KG1 (cell line): ENCODE measurements around the gene SAPCD1.
"Not testable (repeated sequence)": the region's sequence is repeated elsewhere in the genome, so short reads cannot be mapped to it uniquely, and the experiment has no call there.

Source experiments
- DNase-seq: peaks from one replicate; lab custom pipeline; 2025; lab: John Stamatoyannopoulos, UW

The SAPCD1 gene

GRCh38 chr6:31778193-31778592, 15.7 kb downstream of the SAPCD1 start:
- DNase-seq = no peak

GRCh38 chr6:31778999-31779885, 16.8 kb downstream of the SAPCD1 start:
- DNase-seq = no peak

DNA sequence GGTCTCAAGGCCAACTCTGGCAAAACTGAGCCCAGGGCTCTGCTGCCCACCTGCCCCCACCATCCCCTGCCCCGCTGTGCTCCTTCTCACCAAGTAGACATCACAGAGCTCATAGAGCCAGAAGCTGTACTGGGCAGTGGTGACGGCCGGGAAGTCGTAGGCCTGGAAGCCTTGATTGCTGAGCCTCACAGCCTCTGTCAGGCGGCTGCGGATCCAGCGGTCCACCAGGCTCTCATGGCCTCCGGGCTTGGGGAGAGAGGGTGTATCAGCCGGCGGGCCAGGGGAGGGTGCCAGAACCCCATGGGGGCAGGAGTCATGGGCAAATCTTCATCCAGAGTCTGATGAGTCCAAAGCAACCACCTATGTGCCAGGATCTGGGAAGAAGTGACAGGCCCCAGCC, 17.5 kb downstream of the SAPCD1 start:
- DNase-seq = no peak

GRCh38 chr6:31780507-31781243, 18.2 kb downstream of the SAPCD1 start:
- DNase-seq = no peak

- DNase-seq = no peak
Observed at GRCh38 chr6:31781244-31782125, 19.0 kb downstream of the SAPCD1 start.

DNA sequence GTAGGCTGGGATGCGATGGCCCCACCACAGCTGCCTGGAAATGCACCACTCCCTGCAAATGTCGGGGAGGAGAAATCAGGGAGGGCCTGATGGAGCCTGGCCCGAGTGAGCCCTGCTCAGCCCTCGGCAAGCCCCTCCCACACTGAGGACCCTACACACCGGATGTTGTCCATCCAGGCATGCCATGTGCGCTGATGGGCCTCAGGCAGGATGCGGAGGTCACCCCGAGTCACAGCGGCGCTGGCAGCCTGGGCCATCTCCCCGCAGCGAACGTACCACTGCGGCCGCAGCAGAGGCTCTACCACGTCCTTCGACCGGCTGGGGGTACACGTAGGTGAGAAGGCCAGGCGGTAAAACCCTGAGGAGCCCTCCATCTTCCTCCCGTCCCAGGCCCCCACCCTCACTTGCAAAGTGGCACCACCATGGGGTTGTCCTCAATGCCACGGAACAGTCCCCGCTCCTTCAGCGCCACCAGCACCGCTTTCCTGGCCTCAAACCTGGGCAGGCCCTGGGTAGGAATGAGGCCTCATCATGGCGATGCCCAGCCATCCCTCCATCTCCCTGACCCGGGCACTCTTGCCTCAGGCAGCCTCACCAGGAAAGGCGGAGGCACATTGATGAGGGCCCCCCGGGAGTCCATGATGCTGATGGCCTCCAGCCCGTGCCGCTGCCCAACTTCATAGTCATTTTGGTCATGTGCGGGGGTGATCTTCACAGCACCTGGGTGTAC, 19.8 kb downstream of the SAPCD1 start:
- no peak for DNase-seq

DNA sequence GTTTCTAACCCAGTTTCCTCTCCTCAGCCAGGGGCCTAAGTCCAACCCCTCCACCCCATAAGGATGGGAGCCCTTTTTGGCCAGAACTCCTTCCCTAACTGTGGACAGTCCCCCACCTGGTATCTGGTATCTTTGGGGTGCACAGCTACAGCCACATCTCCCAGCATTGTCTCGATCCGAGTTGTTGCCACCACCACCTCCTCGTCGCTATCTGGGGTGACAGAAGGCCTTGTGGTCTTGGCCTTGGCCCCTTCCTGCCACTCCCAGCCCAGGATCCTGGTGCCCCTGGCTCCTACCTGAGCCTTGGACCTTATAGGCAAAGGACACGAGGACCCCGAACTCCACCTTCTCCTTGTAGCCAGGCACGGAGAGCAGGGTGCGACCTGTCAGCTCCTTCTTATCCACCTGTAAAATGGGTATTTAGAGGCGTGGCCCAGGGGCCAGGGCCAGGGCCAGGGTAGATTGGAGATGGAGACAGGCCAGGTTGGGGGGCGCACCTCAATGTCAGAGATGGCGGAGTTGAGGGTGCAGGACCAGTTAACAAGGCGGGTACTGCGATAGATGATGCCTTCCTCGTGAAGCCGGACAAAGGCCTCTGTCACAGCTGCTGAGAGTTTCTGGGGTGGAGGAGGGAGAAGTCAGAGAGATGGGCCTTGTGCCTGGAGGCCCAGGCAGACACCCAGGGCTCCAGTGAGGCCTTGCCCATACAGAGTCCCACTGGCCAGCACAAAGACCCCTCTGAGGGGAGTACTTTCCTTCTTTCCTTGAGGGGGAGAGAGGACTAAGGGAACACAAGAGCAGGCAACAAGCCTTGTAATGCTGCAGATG, 21.9 kb downstream of the SAPCD1 start:
- no peak for DNase-seq

GRCh38 chr6:31785475-31785874, 23.0 kb downstream of the SAPCD1 start:
- DNase-seq = no peak

DNA sequence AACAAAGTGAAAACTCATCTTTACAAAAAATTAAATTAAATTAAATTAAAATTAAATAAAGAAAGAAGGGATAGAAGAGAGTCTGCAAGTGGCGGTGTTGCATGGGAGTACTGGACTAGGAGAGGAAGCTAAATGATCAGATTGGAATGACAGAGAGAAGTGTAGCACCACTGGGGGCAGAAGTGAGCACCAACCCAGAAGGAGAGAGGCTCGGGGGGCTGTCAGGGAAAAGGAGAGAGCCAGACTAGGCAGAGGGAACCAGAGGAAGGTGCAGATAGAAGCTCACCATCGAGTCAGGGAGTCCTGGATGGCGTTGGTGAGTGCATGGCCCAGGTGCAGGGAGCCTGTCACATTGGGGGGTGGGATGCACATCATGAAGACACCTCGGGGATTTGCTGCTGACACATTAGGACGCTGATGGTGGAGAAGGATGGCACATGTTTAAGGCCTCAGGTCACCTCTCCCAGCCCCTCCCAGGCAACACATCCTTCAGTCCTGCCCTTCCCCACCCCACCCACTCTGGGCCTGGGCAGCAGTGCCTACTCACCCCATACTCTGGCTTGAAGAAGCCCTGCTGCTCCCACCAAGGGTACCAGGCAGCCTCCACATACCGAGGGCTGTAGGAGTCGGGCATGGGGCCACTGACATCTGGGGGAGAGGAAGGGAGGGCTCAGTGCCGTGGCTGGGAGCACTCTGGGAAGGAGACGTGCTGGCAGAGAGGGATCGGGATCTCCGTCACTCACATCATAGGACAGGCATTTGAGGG, 29.1 kb downstream of the SAPCD1 start:
- no peak for DNase-seq

GRCh38 chr6:31792090-31792374, 29.6 kb downstream of the SAPCD1 start:
- DNase-seq = no peak

DNA sequence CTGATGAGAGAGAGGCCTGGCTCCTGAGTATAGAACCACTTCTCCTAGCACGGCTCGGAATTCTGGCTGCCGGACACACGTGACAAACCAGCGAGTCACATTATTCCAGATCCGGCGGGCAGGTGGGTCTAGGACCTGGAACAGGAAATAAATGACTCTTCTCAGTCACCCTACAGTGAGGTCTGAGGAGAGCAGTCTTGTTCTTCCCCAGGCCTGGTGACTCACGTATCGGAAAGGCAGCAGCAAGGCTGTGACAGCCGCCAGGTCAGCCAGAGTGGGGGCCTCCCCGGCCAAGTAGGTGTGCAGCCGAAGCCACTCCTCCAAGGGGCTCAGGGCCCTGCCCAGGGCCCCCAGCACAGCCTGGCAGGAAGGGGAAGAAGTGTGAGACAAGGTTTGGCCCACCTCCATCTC, 30.3 kb downstream of the SAPCD1 start:
- no peak for DNase-seq

DNA sequence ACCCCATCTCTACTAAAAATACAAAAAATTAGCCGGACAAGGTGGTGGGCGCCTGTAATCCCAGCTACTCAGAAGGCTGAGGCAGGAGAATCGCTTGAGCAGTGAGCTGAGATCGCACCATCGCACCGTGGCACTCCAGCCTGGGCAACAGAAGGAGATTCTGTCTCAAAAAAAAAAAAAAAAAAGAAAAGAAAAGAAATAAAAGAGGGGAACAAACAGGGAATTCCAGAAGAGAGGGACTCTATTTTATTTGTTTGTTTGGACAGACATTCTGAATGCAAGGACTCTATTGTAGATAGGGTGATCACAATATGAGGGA, 31.4 kb downstream of the SAPCD1 start:
- not testable (repeated sequence) for DNase-seq

DNA sequence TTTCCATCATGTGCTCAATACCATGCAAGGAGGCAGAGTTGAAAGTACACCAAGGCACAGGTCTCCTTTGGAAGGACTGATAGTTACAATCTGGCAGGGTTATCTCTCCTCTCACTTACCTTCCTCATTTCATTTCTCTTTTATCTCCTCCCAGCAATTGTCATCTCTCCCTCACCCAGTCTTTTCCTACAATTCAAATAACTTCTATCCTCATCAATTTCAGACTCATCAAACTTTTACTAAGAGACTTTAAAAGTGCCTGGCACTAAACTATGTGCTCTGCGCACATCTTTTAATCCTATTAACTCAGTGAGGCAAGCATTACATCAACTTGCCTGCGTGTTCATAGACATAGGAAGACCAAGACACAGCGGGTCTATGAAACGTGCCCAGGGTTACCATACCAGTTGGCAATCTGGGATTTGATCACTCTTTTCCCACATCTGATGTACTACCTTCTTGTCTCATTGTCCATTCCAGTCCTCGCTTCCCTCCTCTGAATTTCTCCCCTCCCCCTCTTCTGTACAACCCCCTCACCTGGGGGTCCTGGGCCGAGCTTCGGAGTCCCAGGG, 31.9 kb downstream of the SAPCD1 start:
- no peak for DNase-seq

DNA sequence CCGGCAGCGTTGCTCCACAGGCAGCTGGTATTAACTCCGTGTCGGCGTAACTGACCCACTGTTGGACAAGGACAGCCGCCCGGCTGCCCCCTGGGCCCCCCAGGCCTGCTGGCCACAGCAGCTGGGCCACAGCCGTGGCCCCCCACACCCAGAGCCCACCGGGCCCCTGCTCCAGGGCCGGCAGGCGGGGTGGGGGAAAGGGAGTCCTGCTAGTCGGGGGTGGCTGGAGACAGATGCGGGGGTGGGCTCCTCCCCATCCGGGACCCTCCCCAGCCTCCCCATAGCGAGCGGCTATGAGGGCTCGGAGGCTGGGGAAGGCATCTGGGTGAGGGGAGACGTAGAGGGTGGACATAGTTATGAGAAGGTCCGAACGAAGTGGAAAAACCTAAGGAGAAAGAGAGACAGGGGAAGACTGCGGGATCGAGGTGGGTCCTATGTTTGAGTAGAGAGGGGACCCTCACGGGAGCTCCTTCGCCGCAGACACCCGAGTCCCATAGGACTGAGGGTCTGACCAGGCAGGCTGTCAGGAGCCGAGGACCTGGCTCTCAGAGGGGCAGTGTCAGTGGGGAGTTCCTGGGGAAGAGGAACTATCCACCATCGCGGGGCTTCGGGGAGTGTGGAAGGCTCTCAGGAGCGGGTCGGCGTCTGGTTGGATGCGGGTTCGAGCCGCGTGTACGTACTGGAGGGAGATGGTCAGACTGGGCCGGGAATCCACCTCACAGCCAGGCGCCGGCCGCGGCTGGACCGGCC, 32.6 kb downstream of the SAPCD1 start:
- no peak for DNase-seq

GRCh38 chr6:31795616-31796298, 33.3 kb downstream of the SAPCD1 start, which contains the start of gene VARS1:
VARS1 (minus strand) TSS chr6:31795752; CDS start chr6:31795217, 535 bp downstream.
- peak; percentile 58 for DNase-seq

GRCh38 chr6:31796993-31797385, 34.5 kb downstream of the SAPCD1 start:
- no peak for DNase-seq

DNA sequence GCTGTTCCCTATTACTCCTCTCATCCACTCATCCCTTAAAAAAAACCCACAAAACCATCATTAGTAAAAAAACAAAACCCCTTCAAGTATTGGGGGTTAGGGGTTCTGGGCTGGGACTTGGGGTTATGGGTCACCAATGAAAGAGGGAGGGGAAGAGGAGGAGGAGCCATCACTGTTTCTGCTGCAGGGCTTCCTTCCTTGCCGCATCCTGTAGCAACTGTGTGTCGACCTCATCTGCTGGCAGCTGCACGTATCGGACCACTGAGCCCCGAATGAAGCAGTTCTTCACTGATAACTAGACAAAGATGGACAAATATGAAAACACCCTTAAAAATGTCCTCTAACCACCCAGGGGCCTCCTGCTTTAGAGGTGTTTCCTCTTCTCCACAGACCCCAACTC, 35.1 kb downstream of the SAPCD1 start:
- no peak for DNase-seq

GRCh38 chr6:31799781-31800180, 37.3 kb downstream of the SAPCD1 start:
- DNase-seq = no peak
